Type B pancreatic cell (in vitro differentiated cells): Measurements from ENCODE around the gene FBXL22. TPM values are rescaled to one million over a fixed set of nuclear protein-coding genes. Genes with fewer than 3 reads are reported as not detected.

ENCODE experiments used
- DNase-seq: peaks from one replicate; pipeline ENCODE4 v3.0.0; 2021; ENCODE audit warnings: mixed read lengths; ENCODE audit not compliant: unreplicated experiment; ENCODE audit errors: extremely low spot score
- H3K27ac Mint-ChIP-seq: 2 replicates; pipeline ENCODE4 v1.8.0; 2021; ENCODE audit warnings: mild to moderate bottlenecking, mixed read lengths
- H3K27me3 Mint-ChIP-seq: 2 replicates; pipeline ENCODE4 v1.8.0; 2021; ENCODE audit warnings: mixed read lengths
- H3K36me3 Mint-ChIP-seq: 2 replicates; pipeline ENCODE4 v1.8.0; 2021; ENCODE audit warnings: mixed read lengths
- H3K4me1 Mint-ChIP-seq: one replicate; pipeline ENCODE4 v1.8.0; 2021; ENCODE audit warnings: mixed read lengths; ENCODE audit not compliant: unreplicated experiment
- H3K4me3 Mint-ChIP-seq: 2 replicates; pipeline ENCODE4 v1.8.0; 2021; ENCODE audit warnings: mild to moderate bottlenecking, mixed read lengths
- H3K9me3 Mint-ChIP-seq: 2 replicates; pipeline ENCODE4 v1.8.0; 2021; ENCODE audit warnings: mixed read lengths
- total RNA-seq: library from RNA; stranded (reverse); gene quantifications from 2 replicates; pipeline ENCODE4 v1.2.1, GENCODE V29; 2021; ENCODE audit warnings: low replicate concordance
- TF ChIP-seq, protein P1 (sequence below): fragments of 200-600 bp; sonication (generic); conservative IDR thresholded peaks from 2 replicates; pipeline ENCODE4 v1.5.0; 2021; ENCODE audit warnings: antibody characterized with exemption, mild to moderate bottlenecking

Gene FBXL22
- total RNA-seq, 1 donor from 2014 or later = 1.1 TPM

DNA sequence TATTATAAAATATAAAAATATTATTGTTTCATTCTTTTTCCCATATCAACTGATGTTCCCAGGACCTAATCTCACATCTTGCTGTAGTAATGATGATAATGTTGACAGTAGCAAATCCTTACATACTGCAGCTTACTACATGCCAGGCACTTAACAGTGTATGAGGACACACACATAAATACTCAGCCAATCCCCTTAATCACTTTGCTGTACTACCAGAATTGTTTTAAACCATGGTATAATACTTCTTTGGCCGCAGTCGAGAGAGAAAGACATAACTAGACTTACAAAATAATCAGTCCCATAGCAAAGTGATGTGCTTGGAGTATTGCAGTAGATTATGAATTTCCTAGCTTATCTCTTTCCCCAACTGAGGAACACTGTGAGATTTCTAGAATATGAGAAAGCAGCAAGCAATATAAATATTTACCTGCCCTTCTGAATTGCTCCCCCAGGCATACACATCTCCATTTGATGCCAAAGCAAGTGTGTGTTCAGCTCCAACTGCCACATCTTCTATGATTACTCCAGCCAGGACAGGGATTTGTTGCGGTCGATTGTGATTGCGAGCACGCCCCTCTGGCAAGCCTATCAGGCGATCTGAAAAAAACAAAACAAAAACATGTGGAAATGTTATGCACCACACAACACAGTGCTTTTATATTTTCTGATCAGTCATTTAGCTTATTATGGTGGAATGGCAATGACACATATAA is 33.0 kb downstream of the FBXL22 start:
- no peaks in the 10 kb centered on the region for H3K4me1 Mint-ChIP-seq
- peaks cover 42% of the 10 kb centered on the region for H3K36me3 Mint-ChIP-seq
- DNase-seq = no peak
- H3K27me3 Mint-ChIP-seq = no peaks in the 10 kb centered on the region
- no peaks in the 10 kb centered on the region for H3K9me3 Mint-ChIP-seq
- H3K4me3 Mint-ChIP-seq = no peak overlapping the region
- TF ChIP-seq, protein P1, sequence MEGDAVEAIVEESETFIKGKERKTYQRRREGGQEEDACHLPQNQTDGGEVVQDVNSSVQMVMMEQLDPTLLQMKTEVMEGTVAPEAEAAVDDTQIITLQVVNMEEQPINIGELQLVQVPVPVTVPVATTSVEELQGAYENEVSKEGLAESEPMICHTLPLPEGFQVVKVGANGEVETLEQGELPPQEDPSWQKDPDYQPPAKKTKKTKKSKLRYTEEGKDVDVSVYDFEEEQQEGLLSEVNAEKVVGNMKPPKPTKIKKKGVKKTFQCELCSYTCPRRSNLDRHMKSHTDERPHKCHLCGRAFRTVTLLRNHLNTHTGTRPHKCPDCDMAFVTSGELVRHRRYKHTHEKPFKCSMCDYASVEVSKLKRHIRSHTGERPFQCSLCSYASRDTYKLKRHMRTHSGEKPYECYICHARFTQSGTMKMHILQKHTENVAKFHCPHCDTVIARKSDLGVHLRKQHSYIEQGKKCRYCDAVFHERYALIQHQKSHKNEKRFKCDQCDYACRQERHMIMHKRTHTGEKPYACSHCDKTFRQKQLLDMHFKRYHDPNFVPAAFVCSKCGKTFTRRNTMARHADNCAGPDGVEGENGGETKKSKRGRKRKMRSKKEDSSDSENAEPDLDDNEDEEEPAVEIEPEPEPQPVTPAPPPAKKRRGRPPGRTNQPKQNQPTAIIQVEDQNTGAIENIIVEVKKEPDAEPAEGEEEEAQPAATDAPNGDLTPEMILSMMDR = no peak
- H3K27ac Mint-ChIP-seq = no peak overlapping the region

DNA sequence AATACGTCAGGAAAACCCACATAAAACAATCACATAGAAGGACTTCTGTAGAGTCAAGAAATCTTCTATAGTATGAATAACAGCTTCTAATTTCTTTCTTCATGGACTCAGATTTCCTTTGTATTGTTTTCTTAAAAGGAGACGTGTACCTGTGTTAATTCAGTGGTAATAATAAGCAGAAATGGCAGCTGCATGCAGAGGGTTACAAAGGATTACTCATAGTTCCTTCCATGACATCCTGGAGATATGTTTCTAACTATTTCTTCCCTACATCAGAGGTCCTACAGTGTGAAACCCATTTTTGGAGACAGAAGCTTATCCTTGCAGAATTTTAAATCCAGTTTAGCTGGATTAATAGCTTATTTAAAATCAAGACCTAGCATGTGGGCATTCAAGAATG is 36.1 kb downstream of the FBXL22 start:
- peaks cover 50% of the 10 kb centered on the region for H3K36me3 Mint-ChIP-seq
- no peak overlapping the region for H3K4me3 Mint-ChIP-seq
- no peaks in the 10 kb centered on the region for H3K27me3 Mint-ChIP-seq
- no peaks in the 10 kb centered on the region for H3K4me1 Mint-ChIP-seq
- H3K9me3 Mint-ChIP-seq = no peaks in the 10 kb centered on the region
- no peak for DNase-seq
- no peak overlapping the region for H3K27ac Mint-ChIP-seq
- TF ChIP-seq, protein P1 = no peak

DNA sequence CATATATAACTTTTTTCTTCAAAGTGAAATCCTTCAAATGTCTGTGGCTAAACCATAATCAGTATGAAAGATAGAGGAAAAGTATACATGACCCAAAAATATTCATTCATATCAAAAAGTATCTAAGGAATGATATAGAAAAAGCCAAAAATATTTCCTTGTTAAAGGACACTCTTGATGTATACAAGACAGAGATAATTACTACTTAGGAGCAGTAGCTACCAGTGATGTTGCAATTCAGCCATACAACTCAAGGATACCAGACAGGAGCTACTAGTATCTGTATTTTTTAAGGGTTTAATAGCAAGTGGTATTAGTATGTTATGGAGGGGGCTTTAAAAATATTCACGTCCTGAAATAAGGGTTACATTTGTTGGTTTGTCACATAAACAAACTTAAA is 37.0 kb downstream of the FBXL22 start:
- TF ChIP-seq, protein P1 = no peak
- Mint-ChIP-seq H3K4me3 (no peak overlapping the region), H3K9me3 (no peaks in the 10 kb centered on the region), H3K4me1 (no peaks in the 10 kb centered on the region), H3K27ac (no peak overlapping the region), H3K27me3 (no peaks in the 10 kb centered on the region), H3K36me3 (peaks cover 50% of the 10 kb centered on the region)
- DNase-seq = no peak

DNA sequence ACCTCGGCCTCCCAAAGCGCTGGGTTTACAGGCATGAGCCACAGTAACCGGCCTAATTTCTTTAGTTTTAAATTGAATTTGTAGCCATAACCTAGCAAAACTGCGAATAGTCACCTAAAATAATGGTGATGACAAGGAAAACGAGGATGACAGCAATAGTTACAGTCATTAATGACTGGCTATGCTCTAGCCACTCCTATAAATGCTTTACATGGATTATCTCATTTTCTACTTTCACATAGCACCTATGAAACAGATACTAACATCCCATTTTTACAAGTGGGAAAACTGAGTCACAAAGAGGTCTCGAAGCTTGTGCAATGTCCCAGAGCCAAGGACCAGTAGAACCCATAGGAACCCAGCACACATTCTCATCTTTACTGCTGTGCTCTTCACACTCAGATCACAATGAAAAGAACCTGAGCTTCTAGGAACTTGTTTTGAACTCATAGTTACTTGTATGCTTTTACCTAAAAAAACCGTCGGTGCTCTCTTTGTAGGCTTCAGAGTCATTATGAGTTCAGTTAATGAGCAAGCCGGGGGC is 39.4 kb downstream of the FBXL22 start:
- H3K9me3 Mint-ChIP-seq = no peaks in the 10 kb centered on the region
- no peak for DNase-seq
- H3K4me3 Mint-ChIP-seq = no peak overlapping the region
- H3K36me3 Mint-ChIP-seq = peaks cover 39% of the 10 kb centered on the region
- H3K4me1 Mint-ChIP-seq = no peaks in the 10 kb centered on the region
- no peaks in the 10 kb centered on the region for H3K27me3 Mint-ChIP-seq
- TF ChIP-seq, protein P1 = no peak
- no peak overlapping the region for H3K27ac Mint-ChIP-seq

DNA sequence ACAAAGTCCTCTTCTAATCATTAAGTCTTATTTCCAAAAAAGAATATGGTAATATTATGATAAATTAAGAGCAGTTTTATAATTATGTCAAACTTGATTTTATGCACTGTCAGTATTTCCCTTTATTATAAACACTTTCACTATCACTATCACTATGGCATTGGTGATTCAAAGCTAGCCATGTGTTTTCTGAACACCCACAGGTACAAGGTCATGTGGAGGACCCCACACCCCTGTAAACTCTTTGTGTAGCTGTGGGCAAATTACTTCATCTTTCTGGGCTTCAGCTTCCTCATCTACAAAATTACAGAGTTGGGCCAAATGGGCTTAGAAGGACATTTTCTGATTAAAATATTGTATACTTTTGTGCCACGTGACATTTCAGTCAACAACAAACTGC is 41.7 kb downstream of the FBXL22 start:
- TF ChIP-seq, protein P1 = no peak
- Mint-ChIP-seq H3K4me3 (no peak overlapping the region), H3K4me1 (no peaks in the 10 kb centered on the region), H3K36me3 (peaks cover 32% of the 10 kb centered on the region), H3K27ac (no peak overlapping the region), H3K27me3 (no peaks in the 10 kb centered on the region), H3K9me3 (no peaks in the 10 kb centered on the region)
- DNase-seq = no peak
